Measurements from ENCODE around the gene PPIL6.

- TF ChIP-seq YY1 (IDR thresholded peaks at IDR 0.05; ENCODE audit: low read depth) (no peak), SMC3 (IDR thresholded peaks at IDR 0.05; ENCODE audit: low read depth, low read length) (no peak), CTCF (IDR thresholded peaks at IDR 0.05) (no peak), NRF1 (IDR thresholded peaks at IDR 0.05; ENCODE audit: low read depth, low read length) (no peak), POLR2AphosphoS5 (IDR thresholded peaks at IDR 0.05; ENCODE audit: low read depth, low read length) (no peak), RAD21 (IDR thresholded peaks at IDR 0.05; ENCODE audit: low read length) (no peak), PBX3 (IDR thresholded peaks at IDR 0.05) (no peak), FOXM1 (IDR thresholded peaks at IDR 0.05; ENCODE audit: low read depth) (no peak), GABPA (IDR thresholded peaks at IDR 0.05; ENCODE audit: low read depth) (no peak), USF1 (IDR thresholded peaks at IDR 0.05; ENCODE audit: borderline replicate concordance, low read depth) (no peak), JUND (IDR thresholded peaks at IDR 0.05) (no peak)
These were observed 76.7 kb downstream of the PPIL6 start for GRCh38 chr6:109363753-109364152.
